ENCODE results near the gene GLG1.
A peak's percentile ranks its signal among the peaks of the same experiment; 100 is the strongest.
"Not testable (repeated sequence)": the region's sequence is repeated elsewhere in the genome, so short reads cannot be mapped to it uniquely, and the experiment has no call there.

Gene GLG1

GRCh38 chr16:74438492-74438979 lies 168.4 kb downstream of the GLG1 start:
- DNase-seq, result no peak

- no peak for DNase-seq
Observed at GRCh38 chr16:74431516-74431915, 175.4 kb downstream of the GLG1 start.

DNA sequence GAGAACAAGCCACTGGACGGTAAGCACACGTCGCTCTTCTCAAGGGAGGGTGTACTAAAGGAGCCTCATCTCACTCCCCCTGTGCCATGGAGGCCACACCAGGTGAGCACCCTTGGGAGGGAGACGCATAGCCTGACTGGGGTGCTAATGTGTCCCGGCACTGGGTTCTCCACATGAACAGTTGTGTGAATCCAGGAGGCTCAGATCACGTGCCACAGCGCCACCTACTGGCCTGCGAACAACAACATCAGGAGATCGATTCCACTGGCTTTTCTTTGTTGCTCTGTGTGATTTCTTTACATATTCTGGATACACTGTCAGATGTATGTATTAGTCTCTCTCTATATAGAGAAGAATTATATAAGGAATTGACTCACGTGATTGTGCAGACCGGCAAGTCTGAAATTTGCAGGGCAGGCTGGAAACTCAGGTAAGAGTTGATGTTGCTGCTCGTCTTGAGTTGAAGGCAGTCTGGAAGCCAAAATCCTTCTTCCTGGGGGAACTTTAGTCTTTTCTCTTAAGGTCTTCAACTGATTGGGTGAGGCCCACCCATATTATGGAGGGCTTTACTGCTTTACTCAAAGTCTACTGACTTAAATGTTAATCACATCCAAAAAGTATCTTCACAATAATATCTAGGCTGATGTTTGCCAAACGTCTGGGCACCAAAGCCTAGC lies 176.7 kb downstream of the GLG1 start:
- peak; percentile 5 for DNase-seq

- DNase-seq, result not testable (repeated sequence)
Observed at GRCh38 chr16:74428493-74428892, 178.4 kb downstream of the GLG1 start.

DNA sequence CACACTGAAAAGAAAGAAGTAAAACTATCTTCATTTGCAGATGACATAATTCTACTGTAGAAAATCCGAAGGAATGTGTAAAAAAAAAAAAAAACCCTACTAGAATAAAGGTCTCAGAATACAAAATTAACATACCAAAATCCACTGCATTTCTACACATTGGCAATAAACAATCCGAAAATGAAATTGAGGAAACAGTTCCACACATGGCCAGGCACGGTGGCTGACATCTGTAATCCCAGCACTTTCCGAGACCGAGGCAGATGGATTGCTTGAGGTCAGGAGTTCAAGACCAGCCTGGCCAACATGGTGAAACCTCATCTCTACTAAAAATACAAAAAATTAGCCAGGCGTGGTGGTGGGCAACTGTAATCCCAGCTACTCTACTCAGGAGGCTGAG lies 181.2 kb downstream of the GLG1 start:
- not testable (repeated sequence) for DNase-seq

DNA sequence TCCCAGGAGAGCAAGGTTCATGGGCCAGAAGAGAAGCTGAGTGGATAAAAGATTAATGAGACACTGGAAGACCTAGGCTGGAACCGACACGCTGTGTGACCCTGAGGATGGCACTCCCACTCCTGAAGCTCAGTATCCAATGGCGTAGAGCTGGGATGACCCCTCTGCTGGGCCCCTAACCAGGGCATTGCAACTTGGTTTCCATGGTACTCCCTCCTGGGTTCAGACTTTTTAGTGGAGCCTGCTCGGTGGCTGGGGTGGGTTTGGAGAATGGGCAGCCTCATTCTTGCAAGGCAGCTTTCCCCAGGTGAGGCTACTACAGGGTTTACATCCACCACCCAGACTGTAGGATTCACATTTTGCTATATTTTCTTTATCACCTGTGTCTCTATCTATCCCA lies 183.2 kb downstream of the GLG1 start:
- not testable (repeated sequence) for DNase-seq

DNA sequence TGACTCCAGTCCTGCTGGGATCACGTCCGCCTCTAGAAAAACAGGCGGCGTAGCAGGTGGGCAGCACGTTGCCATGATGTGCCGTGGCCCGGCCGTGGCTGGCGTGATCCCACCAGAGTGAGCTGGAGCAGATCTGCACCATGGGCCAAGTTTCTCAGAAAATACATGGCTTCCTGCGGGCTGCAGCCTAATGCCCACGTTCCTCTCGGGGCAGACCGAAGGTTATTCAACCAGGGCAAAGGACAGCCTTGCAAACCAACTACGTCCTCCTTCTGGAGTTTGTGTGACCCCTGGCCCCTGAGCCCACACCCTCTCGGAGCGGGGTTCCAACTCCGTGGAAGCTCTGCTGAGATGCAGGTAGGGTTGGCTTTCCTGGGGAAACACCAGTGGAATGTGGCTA lies 184.8 kb downstream of the GLG1 start:
- DNase-seq, result not testable (repeated sequence)

DNA sequence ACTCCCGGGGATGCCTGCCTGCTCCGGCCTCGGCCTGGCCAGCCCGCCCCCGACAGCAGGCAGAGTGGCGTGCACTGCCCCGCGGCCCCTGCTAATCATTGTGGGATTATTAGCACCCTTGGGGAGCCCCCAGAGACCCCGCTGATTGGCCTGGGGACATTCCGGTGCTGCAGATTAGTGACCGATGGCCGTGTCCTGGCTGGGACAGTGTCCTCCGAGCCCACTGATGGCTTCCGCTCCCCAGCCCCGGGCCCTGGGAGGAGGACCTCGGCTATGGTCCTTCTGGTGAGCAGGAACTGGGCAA lies 185.5 kb downstream of the GLG1 start:
- DNase-seq, result not testable (repeated sequence)

GRCh38 chr16:74420612-74421481 lies 186.1 kb downstream of the GLG1 start, which contains the start of gene CLEC18B:
TSS of gene CLEC18B (minus strand) at chr16:74421478. CDS start at chr16:74421270, 208 bp downstream.
- DNase-seq, result not testable (repeated sequence)

DNA sequence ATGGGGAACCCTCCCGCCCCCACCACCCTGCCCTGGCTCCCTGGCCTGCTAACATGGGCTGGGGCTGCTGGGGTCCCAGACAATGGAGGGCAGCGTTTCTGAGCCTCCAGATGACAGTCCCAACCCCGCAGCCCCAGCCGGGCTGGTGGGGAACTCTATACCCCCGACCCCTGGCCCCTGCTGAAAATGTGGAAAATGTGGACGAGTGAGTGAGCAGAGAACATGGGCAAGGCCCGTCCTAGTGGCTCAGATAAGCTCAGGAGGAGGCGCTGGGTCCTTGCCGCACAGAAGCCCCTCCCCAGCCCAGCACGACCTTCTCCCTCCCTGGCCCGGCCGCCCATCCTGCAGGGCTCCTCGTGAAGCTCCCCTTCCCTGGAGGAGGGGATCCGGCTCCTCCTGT lies 187.1 kb downstream of the GLG1 start:
- not testable (repeated sequence) for DNase-seq

DNA sequence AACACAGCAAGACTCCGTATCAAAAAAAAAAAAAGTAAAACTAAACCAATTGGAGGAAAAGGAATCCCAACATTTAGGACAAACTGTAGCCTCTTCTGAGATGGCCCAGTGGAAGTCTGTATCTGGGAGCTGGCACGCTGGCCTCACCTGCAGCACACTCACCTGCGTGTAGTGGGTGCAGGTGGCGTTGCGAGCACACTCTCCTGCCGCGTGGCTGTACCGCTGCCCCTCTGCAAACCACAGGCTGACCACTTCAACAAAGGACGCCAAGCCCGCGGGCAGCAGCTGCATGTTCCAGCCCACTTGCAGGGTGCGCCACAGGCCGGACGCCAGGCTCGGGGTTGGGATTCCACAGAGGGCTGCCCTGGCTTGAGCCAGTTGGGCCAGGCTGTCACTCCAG lies 189.0 kb downstream of the GLG1 start:
- not testable (repeated sequence) for DNase-seq

DNA sequence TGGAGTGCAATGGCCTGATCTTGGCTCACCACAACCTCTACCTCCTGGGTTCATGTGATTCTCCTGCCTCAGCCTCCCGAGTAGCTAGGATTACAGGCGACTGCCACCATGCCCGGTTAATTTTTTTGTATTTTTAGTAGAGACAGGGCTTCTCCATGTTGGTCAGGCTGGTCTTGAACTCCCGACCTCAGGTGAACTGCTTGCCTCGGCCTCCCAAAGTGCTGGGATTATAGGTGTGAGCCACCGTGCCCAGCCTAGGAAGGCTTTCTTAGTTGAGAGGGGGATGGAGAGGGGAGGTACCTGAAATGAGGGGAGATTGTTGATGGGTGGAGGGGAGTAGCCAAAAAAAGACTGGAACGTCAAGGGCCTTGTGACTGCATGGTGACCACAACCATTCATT lies 193.0 kb downstream of the GLG1 start:
- not testable (repeated sequence) for DNase-seq

DNA sequence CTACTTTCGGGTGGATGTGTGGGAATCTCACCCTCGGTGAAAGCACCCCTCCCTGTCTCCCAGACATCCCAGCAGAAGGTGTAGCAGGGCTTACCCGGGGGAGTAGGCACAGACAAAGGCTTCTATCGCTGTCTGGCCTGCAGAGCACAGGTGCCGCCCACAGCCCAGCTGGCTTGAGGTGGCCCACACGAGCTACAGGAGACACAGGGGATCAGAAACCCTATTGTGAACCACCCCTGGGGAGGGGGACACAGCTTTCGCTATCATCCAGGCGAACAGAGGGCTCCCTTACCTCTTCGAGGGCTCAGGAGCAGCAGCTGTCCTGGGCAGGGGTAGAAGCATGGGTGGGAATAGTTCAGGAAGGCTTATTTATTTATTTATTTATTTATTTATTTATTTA lies 193.4 kb downstream of the GLG1 start:
- DNase-seq, result not testable (repeated sequence)

- not testable (repeated sequence) for DNase-seq
Observed at GRCh38 chr16:74412775-74413390, 194.0 kb downstream of the GLG1 start.

DNA sequence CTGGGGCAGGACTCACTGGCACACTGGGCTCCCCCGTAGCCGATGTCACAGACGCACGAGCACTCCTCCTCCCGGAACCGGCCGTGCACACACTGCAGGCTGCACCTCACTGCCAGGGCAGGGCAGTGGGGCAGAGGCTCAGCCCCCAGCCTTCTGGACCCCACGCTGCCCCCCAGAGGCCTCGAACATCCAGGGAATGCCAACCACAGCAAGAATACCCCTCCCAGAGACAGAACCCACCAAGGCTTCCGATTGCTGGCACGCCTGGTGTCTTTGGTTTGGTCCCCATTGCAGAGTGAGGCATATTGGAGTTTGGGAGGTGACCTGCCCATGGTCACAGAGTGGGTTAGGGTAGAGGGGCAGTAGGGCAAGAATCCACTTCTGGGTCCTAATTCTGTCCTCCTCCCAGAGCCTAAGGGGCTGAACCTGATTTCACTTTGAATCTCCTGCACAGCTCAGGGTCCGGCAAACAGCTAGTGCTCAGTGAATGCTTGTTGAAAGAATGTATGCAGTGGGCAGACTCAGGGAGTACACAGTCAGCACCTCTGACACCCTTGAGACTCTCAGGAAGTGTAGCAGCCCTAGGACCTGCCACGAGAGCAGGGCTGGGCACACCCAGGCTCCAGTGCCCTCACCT lies 194.7 kb downstream of the GLG1 start:
- DNase-seq, result not testable (repeated sequence)

DNA sequence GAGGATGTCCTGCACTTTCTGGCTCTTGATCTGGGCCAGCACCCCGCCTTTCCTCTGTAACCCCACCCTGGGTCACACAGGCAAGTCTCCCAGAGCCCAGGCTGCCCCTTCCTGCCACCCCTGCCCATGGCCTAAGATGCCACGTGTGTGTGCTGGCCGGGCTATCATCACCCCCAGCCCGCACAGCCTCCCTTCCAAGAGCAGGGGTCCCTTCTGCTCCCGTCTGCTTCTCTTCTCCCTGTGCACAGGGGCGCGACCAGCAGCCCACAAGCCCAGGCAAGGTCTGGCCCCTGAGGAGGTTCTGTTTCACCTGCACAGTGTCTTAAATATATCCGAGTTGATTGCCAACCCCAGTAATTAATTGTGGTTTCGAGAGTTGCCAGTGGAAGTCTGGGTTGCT lies 195.9 kb downstream of the GLG1 start:
- DNase-seq, result not testable (repeated sequence)

DNA sequence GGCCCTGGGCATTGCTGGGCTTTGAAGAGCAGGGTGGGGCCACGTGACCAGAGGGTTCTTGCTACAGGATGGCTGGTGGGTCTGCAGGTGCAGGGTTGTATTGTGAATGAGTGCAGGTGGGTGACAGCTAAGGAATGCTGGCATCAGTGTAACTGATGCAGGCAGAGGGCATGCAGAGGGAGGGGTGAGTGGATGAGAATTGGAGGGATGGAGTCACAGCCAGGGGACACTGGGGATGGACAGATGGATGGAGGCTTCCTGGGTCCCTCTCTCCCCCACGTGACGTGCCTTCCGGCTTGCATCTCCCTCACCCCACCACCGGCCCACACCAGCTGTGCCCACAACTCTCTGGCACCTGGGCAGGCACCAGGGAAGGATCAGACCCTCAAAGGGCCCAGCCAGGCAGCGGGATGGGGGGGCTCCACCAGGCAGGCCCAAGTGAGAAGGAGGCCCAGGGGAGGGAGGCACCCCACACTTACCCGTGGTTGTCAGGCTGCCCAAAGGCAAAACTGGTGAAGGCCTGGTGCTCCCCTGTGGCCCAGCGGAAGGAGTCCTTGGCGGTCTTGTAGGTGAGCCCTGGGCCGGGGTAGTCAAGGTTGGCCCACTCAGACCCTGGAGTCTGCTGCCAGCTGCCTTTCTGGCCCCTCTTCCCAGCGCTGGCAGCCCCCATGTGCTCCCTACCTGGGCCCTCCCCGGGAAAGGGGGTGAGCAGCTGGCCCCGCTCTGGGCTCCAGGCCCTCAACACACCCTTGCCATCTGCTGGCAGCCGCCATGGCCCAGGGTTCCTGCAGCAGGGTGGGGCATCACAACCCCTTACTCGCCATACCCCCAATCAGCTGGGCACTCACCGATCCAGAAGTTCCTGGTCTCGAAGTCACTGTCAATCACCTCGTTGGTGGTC lies 196.6 kb downstream of the GLG1 start:
- not testable (repeated sequence) for DNase-seq

- DNase-seq, result not testable (repeated sequence)
Observed at GRCh38 chr16:74409185-74409981, 197.5 kb downstream of the GLG1 start.

- DNase-seq, result not testable (repeated sequence)
Observed at GRCh38 chr16:74407362-74407705, 199.6 kb downstream of the GLG1 start.

- not testable (repeated sequence) for DNase-seq
Observed at GRCh38 chr16:74406600-74407361, 200.1 kb downstream of the GLG1 start.
